ENCODE data around the gene PITPNC1.
"Not testable (repeated sequence)": the region's sequence is repeated elsewhere in the genome, so short reads cannot be mapped to it uniquely, and the experiment has no call there.

Gene PITPNC1

DNA sequence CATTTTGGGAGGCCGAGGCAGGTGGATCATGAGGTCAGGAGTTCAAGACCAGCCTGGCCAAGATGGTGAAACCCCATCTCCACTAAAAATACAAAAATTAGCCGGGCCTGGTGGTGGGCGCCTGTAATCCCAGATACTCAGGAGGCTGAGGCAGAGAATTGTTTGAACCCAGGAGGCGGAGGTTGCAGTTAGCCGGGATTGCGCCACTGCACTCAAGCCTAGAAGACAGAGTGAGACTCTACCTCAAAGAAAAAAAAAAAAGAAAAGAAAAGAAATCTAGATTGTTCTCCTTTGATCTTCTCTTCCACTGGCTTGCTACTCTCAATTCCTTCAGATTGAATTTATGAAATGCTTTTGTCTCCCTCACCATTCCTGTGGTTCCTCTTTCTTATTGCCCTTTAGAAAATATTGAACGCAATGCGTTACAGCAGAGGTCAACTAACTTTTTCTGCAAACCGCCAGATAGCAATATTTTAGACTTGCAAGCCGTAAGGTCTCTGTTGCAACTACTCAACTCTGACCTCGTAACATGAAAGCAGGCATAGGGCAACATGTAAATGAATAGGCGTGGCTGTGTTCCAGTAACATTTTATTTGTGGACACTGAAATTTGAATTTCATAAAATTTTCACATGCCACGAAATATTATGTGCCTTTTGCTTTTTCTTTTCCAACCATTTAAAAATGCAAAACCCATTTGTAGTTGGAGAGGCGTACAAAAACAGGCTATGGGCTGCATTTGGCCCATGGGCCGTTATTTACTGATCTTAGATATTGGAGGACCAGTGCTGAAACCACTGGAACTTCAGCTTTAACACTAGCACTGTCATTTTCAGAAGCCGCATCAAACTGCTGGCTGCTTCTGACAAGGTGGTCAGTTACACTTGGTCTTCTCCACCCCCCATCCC is 24.8 kb downstream of the PITPNC1 start:
- no peak for DNase-seq

DNA sequence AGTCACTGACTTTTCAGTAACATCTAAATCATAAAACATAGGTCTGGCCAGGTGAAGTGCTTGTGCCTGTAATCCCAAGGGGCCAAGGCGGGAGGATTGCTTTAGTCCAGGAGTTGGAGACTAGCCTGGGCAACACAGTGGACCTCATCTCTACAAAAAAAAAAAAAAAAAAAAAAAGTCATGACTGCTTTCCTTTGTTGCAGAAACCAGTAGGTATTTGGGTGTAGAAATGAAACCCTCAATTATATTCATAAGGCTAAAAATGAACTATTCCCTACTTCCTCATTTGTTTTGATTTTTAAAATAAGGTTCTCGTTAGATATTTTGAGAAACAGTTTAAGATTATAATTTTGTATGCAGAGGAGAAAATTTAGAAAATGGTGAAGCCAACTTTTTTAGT is 26.0 kb downstream of the PITPNC1 start:
- DNase-seq = no peak

DNA sequence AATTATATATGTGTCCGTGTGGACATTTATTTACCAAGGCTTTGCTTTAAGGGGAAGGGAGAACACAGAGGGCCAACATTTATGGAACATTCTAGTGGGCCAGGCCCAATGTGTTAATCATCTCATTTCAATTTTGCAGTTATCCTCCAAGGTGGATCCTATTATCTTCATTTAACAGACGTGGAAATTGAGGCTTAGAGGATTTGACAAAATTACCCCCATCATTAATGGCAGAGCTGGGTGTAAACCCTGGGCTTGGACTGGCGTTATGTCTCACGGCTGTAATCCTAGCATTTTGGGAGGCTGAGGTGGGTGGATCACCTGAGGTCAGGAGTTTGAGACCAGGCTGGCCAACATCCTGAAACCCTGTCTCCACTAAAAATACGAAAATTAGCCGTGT is 26.4 kb downstream of the PITPNC1 start:
- no peak for DNase-seq

DNA sequence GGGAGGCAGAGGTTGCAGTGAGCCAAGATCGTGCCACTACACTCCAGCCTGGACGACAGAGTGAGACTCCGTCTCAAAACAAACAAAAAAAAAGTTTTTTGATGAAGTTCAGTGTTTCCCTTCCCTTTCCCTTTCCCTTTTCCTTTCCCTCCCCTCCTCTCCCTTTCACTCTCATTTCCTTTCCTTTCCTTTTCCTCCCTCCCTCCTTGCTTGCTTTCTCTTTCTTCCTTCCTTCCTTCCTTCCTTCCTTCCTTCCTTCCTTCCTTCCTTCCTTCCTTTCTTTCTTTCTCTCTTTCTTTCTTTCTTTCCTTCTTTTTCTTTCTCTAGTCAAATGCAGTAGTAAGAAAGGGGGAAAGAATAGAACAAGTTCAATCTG is 31.4 kb downstream of the PITPNC1 start:
- DNase-seq = not testable (repeated sequence)

DNA sequence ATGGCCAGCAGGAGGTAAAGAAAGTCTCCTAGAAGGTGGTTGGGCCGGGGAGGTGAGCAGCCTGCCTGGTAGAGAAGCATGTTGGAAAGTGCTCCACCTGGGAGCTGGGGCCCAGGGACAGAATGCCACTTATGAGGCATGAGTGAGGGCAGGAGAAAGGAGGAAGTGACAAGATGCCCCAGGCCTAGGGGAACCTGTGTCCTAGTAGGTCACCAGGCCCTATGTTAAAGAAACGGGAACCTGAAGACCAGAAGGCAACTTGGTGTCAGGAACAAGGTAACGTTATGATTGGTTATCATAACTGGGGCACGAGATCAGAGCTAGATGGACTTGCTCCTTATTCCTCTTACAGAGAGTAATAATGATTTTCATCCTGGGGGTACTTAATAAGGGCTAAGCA is 34.3 kb downstream of the PITPNC1 start:
- DNase-seq = no peak

DNA sequence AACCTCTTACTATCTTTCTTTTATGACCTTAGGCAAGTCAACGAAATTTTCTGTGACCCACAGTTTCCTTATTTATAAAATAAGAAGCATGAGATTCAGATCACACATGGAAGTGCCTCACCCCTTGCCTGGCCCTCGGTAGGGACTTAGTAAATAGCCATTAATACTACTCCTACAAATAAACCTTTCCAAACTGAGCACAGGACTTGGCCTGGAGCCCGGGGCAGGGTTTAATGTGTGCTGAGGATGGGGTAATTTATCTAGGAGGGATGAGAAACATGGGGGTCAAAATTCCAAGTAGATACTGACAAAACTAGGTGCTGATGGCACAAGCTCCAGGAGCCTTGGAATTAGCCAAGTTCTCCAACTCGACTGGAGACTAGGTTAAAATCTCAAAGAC is 35.0 kb downstream of the PITPNC1 start:
- DNase-seq = no peak

DNA sequence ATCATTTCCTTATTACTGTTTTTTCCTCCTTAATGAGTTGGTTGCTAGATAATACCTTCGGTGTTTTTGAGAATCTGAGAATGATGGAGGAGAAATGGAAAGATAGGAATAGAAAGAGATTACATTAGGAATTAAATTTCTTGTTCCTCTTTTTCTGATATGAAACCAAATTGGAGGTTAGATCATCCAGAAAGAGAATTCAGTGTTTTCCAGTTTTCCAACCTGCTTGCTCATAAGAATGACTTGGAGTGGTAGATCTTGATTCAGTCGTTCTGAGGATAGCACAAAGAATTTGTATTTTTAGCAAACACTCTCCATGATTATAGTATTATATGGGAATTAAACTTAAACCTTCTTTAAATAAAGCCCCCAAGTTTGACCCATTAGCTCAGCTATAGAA is 35.9 kb downstream of the PITPNC1 start:
- no peak for DNase-seq

DNA sequence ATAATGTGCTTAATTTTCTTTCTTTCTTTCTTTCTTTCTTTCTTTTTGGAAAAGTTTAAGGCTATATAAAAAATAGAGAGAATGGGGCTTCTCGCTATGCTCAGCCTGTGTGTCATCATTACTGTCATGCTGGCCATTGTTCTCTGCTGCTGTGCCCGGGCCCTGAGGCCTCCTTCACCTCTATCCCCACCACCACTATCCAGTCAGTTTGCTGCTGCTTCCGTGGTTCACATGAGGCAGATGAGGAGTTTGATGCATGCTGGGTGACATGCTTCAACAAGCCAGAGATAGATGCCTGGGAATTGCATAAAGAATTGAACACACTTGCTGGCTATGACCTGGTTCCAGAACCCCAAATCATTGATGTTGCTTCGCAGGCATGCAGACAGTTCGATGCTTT is 36.3 kb downstream of the PITPNC1 start:
- no peak for DNase-seq

DNA sequence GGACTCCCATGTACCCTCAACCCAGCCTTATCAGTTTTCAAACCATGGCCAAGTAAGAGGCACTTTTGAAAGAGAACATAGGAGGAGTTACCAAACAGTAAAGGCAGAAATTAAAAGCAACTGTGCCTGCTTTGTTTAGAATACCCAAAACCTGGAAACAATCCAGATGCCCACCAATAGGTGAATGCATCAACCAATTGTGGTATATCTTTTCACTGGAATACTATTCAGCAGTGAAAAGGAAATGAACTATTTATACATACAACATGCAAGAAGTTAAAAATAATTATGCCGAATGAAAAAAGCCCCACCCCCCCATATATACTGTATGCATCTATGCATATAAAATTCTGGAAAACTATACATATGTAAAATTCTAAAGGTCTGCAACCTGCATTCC is 37.0 kb downstream of the PITPNC1 start:
- no peak for DNase-seq

DNA sequence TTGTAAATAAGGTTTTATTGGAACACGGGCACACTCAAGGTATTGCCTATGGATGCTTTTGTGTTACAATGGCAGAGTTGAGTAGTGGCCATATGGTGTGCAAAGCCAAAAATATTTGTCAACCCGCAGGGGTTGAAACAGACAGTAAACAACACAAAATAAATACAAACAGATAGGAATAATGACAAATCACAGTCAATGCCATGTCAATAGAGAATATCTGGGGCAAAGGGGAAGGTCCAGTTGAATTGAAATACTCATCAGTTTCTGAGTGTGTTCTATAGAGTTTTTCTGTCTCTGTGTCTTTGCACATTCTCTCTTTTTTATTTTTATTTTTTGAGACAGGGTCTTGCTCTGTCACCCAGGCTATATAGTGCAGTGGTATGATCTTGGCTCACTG is 37.5 kb downstream of the PITPNC1 start:
- DNase-seq = no peak

DNA sequence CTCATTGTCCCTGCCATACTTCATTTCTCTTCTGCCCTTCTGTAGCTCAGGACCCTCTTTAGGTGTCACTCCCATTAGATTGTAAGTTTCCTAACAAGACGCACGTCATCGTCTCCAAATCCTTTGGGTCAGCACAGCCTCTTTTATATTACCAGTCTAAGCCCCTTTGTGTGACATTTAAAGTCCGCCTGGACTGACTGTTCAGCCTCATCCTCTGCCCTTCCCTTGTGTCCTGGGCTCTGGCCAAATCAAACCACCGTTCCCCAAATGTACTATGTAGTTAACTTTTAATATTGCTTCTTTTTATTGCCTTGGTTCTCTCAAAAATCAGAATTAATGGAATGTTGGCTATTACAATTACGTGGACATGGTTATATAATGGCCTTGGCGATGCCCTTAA is 38.2 kb downstream of the PITPNC1 start:
- DNase-seq = no peak

DNA sequence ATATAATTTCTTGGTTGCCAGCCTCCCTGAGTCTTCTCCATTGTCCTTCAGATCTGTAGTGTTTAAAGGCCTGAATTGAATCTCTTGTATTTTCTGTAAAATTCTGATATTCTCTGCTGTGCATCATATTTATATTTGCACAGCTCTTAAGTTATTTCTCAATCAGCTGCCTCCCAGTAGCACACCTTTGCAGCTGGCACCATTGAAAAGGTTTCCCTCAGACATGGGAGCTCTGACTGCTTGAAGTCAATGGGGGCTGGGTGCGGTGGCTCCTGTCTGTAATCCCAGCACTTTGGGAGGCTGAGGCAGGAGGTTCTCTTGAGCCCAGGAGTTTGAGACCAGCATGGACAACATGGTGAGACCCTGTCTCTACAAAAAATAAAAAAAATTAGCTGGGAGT is 40.4 kb downstream of the PITPNC1 start:
- DNase-seq = no peak

DNA sequence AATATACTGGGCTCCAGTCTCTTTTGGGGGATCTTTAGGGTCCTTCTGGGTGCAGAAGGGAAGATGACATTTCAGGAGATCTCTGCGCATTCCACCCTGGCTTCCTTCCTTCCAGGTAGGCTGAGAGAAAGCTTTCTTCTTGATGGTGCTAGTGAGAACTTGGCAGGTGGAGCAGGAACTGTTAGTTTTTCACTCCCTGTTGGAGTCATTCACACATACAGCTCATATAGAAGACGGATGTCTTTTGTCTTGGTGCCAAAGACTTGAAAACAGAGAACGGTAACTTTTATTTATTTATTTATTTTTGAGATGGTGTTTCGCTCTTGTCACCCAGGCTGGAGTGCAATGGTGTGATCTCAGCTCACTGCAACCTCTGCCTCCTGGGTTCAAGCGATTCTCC is 43.9 kb downstream of the PITPNC1 start:
- DNase-seq = no peak

DNA sequence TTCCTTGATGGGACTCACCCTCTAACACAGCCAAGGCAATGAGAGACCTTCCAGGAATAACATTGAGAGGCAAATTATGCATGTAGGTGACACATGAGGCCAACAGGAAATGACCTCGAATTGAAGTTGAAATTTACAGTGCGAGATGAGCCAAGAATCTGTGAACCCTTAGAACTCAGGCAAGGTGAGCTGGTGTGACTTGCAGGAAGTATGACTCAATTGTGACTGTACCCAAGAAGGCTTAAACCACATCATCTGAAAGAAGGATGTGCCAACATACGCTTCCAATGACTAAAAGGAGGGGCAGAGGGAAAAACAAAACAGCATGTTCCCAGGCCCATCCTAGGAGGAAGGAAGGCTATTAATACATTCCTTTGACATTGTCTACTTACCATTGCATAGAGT is 44.8 kb downstream of the PITPNC1 start:
- no peak for DNase-seq

DNA sequence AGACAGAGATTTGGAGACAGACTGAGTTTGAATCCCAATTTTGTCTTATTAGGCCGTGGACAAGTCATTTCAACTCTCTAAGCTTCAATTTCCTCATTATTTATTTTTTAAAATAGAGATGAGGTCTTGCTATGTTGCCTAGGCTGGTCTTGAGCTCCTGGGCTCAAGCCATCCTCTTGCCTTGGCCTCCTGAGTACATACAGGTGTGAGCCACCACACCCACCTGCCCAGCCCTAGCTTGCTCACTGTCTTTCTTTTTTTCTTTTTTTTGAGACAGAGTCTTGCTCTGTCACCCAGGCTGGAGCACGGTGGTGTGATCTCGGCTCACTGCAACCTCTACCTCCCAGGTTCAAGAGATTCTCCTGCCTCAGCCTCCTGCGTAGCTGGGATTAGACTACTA is 45.2 kb downstream of the PITPNC1 start:
- not testable (repeated sequence) for DNase-seq

DNA sequence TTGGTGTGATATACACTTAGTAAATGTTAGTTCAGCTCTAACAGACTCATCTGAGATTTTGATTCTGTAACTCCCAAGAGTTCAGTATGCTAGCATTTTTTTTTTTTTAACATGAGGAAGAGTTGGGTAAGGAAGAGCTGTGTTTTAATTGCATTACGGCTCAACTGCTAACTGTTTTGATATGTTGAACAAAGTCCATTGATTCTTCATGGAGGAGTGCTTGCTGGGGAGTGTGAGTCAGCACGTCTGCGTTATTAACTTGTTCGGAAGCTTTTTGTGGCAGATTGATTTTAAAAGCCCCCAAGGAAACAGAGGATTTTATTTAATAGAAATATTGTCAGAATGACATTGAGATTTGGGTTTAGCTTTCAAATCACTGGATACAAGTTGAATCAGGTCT is 45.8 kb downstream of the PITPNC1 start:
- no peak for DNase-seq

DNA sequence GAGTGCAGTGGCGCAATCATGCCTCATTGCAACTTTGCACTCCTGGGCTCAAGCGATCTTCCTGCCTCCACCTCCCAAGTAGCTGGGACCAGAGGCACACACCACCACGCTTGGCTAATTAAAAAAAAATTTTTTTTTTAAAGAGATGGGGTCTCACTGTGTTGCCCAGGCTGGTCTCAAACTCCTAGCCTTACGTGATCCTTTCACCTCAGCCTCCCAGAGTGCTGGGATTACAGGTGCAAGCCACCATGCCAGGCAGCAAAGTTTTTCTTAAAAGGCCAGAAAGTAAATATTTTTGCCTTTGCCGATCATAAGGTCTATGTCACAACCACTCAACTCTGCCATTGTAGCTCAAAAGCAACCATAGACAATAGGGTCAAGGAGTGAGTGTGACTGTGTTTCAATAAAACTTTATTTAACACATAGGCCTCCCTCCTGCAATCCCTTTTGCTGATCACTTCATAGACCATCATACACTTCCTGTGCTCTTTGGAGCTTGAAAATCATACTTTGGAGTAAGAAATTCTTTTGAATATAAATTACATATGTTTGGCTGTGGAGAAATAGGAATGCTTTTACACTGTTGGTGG is 48.6 kb downstream of the PITPNC1 start:
- DNase-seq = no peak

DNA sequence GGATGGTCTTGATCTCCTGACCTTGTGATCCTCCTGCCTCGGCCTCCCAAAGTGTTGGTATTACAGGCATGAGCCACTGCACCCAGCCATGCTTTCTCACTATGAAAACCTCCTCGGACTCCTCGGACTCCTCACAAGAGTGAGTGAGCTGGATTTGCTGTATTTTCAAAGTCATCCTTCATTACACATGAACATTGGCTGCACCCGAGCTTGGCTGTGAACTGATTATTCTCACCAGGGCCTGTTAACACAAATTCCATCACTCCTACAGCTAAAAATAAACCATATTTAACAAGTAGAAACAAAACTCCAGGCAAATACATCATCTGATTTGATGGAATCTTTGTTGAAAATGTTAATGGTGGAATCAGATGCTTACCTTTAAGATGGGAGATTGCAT is 50.3 kb downstream of the PITPNC1 start:
- no peak for DNase-seq

DNA sequence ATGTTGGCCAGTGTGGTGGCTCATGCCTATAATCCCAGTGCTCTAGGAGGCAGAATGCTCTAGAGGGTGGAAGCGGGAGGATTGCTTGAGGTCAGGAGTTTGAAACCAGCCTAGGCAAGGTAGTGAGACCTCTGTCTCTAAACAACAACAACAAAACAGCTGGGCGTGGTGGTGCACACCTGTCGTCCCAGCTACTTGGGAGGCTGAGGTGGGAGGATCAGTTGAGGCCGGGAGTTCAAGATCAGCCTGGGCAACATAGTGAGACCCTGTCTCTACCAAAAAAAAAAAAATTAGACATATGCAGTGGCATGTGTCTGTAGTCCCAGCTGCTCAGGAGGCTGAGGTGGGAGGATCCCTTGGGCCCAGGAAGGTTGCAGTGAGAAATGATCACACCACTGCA is 53.4 kb downstream of the PITPNC1 start:
- DNase-seq = not testable (repeated sequence)

DNA sequence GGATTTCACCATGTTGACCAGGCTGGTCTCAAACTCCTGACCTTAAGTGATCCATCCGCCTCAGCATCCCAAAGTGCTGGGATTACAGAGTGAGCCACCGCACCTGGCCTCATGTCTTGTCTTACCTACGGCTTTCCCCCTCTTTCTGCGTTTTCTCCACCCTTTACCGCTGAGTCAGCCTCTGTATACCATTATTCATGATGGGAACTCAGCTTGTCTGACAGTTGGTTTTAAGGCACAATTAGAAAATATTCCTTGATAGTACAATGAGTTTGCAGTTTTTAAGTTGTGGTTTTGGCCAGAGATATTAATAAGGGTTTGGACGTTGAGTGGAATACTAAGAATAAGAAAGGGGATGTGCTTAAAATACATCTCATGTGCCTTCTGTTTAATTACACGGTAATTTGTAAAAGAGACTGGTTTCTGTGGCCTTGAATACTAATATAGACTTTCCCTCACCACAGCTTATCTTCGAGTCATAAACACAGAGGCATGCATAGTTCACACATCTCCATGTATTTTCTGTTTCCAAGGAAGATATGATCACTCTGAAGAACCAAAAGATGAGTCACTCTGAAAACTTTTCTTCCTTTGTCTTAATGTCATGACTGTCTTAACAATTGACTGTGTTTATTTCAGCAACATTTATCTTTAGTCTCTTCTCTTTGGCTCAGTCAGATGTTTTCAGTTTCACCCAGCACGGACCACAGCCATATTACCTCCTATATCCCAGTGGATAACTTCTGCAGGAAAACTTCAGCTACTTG is 54.4 kb downstream of the PITPNC1 start:
- DNase-seq = no peak

DNA sequence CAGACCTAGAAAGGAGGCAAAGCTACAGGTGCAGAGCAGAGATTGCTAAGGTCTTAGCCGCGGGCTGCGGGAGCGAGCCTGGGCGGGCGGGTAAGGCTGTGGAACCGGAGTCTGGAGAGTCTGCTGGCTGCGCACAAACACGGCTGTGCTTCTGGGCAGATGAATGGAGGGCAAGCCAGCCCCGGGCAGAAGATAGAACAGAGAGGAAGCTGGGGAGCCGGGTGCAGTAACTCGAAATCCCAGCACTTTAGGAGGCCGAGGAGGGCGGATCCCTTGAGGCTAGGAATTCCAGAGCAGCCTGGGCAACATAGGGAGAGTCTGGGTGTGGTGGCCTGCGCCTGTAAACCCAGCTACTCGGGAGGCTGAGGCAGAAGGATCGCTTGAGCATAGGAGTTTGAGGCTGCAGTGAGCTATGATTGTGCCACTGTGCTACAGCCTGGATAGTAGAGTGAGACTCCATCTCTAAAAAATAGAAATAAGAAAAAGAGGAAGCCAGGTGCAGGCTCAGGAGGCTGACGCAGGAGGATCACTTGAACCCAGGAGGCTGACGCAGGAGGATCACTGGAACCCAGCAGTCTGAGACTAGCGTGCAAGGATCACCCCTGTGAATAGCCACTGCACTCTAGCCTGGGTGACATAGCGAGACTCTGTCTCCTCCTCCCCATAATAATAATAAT is 56.3 kb downstream of the PITPNC1 start:
- no peak for DNase-seq

DNA sequence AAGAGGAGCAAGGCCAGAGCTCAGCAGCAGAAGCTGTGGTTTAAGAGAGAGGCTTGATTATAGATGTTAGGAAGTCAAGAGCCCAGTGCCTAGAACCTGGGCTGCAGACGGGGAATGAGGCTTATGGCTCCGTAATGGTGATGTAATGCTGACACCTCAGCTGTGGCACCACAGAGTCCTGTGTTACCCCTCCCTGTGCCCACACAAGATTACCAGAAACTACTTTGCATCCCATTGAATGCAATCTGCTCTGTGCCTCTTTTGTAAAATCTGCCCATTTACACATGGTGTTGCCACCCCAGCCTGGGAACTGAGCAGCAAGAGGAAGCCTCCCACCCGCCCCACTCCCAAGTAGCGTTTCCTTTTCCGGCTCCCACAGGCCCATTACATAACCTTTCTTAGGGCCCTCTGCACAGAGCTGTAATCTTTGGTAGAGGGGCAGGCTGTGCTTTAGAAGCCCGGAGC is 57.0 kb downstream of the PITPNC1 start:
- no peak for DNase-seq

DNA sequence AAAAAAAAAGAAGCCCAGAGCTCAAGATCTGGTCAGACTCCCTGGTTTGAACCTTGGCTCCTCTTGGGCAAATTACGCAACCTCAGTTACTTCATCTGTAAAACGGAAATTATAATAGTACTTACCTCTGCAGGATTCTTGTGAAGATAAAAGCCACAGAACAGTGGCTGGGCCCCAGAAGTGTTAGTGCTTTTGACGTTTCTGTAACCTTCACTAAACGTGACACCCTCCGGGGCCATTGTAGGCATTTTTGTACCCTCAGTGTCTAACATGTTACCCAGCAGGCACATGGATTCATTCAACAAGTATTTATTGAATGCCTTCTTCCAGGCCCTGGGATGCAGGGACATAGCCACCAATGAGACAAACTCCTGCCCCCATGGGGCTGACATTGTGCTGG is 58.0 kb downstream of the PITPNC1 start:
- no peak for DNase-seq

Data from NCI-H1092 (cell line).